WTC11 (cell line): Measurements from ENCODE around the gene CCDC183. TPM values are rescaled to one million over a fixed set of nuclear protein-coding genes. Genes with fewer than 3 reads are reported as not detected.

Source experiments
- ATAC-seq: fragments of 200-7000 bp; cut with Tn5 transposase; 2 replicates; pipeline ENCODE4 v1.10.0; 2021; ENCODE audit warnings: mild to moderate bottlenecking, moderate library complexity
- CTCF ChIA-PET: fragments of 300-600 bp; sonication (Branson Sonifier 250); formaldehyde crosslinking; loops from one replicate; lab custom pipeline; 2021; ENCODE audit warnings: antibody characterized with exemption; lab: Charles Lee
- POLR2A ChIA-PET: fragments of 350-600 bp; sonication (Branson Sonifier 250); formaldehyde crosslinking; loops from one replicate; lab custom pipeline; 2021; ENCODE audit warnings: antibody characterized with exemption; lab: Charles Lee
- DNase-seq: peaks from one replicate; pipeline ENCODE4 v3.0.0; 2021; ENCODE audit warnings: low spot score
- H3K27ac Mint-ChIP-seq: 2 replicates; pipeline ENCODE4 v1.8.0; 2021; ENCODE audit warnings: mixed read lengths
- H3K27me3 Mint-ChIP-seq: 2 replicates; pipeline ENCODE4 v1.8.0; 2021; ENCODE audit warnings: low read depth, mild to moderate bottlenecking, moderate library complexity, mixed read lengths
- H3K36me3 Mint-ChIP-seq: 2 replicates; pipeline ENCODE4 v1.8.0; 2021; ENCODE audit warnings: mixed read lengths
- H3K4me1 Mint-ChIP-seq: 2 replicates; pipeline ENCODE4 v1.8.0; 2022; ENCODE audit warnings: mixed read lengths
- H3K4me3 Mint-ChIP-seq: 2 replicates; pipeline ENCODE4 v1.8.0; 2021; ENCODE audit warnings: mild to moderate bottlenecking, moderate library complexity, mixed read lengths
- H3K9me3 Mint-ChIP-seq: 2 replicates; pipeline ENCODE4 v1.8.0; 2021; ENCODE audit warnings: mixed read lengths
- CBFB ChIP-seq: sonication (generic); formaldehyde crosslinking; IDR thresholded peaks from 2 replicates; pipeline ENCODE4 v1.8.1; 2022; ENCODE audit warnings: mild to moderate bottlenecking, low read depth, missing genetic modification reagents
- CDX4 ChIP-seq: fragments of 250-450 bp; sonication (Bioruptor Pico); IDR thresholded peaks from 2 replicates; pipeline ENCODE4 v1.9.0; 2021; ENCODE audit warnings: moderate library complexity, mild to moderate bottlenecking, inconsistent platforms, borderline replicate concordance
- E2F1 ChIP-seq: sonication (generic); formaldehyde crosslinking; IDR thresholded peaks from 2 replicates; pipeline ENCODE4 v1.8.0; 2022; ENCODE audit warnings: mild to moderate bottlenecking, missing genetic modification reagents
- E2F5 ChIP-seq: sonication (generic); formaldehyde crosslinking; IDR thresholded peaks from 2 replicates; pipeline ENCODE4 v1.8.1; 2022; ENCODE audit warnings: mild to moderate bottlenecking, moderate library complexity, missing genetic modification reagents
- ELF4 ChIP-seq: sonication (generic); formaldehyde crosslinking; IDR thresholded peaks from 2 replicates; pipeline ENCODE4 v1.8.1; 2022; ENCODE audit warnings: low read depth, mild to moderate bottlenecking, moderate library complexity, missing genetic modification reagents
- ESRRA ChIP-seq: sonication (generic); formaldehyde crosslinking; IDR thresholded peaks from 2 replicates; pipeline ENCODE4 v1.8.1; 2022; ENCODE audit warnings: mild to moderate bottlenecking, missing genetic modification reagents, borderline replicate concordance
- FOXK1 ChIP-seq: sonication (generic); formaldehyde crosslinking; IDR thresholded peaks from 2 replicates; pipeline ENCODE4 v1.8.0; 2022; ENCODE audit warnings: mild to moderate bottlenecking, moderate library complexity, missing genetic modification reagents
- HMGXB4 ChIP-seq: sonication (generic); formaldehyde crosslinking; IDR thresholded peaks from 2 replicates; pipeline ENCODE4 v1.8.1; 2023; ENCODE audit warnings: mild to moderate bottlenecking, moderate library complexity, missing genetic modification reagents
- MAX ChIP-seq: sonication (generic); formaldehyde crosslinking; IDR thresholded peaks from 2 replicates; pipeline ENCODE4 v1.8.0; 2022; ENCODE audit warnings: mild to moderate bottlenecking, missing genetic modification reagents
- MYBL2 ChIP-seq: sonication (generic); formaldehyde crosslinking; IDR thresholded peaks from 2 replicates; pipeline ENCODE4 v1.8.1; 2023; ENCODE audit warnings: mild to moderate bottlenecking, moderate library complexity, missing genetic modification reagents
- NFYB ChIP-seq: sonication (generic); formaldehyde crosslinking; conservative IDR thresholded peaks from 2 replicates; pipeline ENCODE4 v1.8.0; 2022; ENCODE audit warnings: low read depth, missing genetic modification reagents
- PRDM15 ChIP-seq: sonication (generic); formaldehyde crosslinking; IDR thresholded peaks from 2 replicates; pipeline ENCODE4 v1.8.0; 2022; ENCODE audit warnings: missing genetic modification reagents
- RORB ChIP-seq: fragments of 250-450 bp; sonication (Bioruptor Pico); IDR thresholded peaks from 2 replicates; pipeline ENCODE4 v1.9.0; 2021; ENCODE audit warnings: mild to moderate bottlenecking
- SMAD4 ChIP-seq: sonication (generic); formaldehyde crosslinking; IDR thresholded peaks from 2 replicates; pipeline ENCODE4 v1.8.0; 2022; ENCODE audit warnings: mild to moderate bottlenecking, missing genetic modification reagents
- SOX15 ChIP-seq: fragments of 250-450 bp; sonication (Bioruptor Pico); IDR thresholded peaks from 2 replicates; pipeline ENCODE4 v1.9.0; 2021; ENCODE audit warnings: mild to moderate bottlenecking
- ZBTB43 ChIP-seq: sonication (generic); formaldehyde crosslinking; IDR thresholded peaks from 2 replicates; pipeline ENCODE4 v1.8.1; 2023; ENCODE audit warnings: mild to moderate bottlenecking, missing genetic modification reagents
- ZNF121 ChIP-seq: sonication (generic); formaldehyde crosslinking; IDR thresholded peaks from 2 replicates; pipeline ENCODE4 v1.8.0; 2023; ENCODE audit warnings: missing genetic modification reagents
- ZNF219 ChIP-seq: sonication (generic); formaldehyde crosslinking; IDR thresholded peaks from 2 replicates; pipeline ENCODE4 v1.8.0; 2023; ENCODE audit warnings: missing genetic modification reagents, mild to moderate bottlenecking, borderline replicate concordance
- ZNF263 ChIP-seq: sonication (generic); formaldehyde crosslinking; IDR thresholded peaks from 2 replicates; pipeline ENCODE4 v1.8.1; 2022; ENCODE audit warnings: low read depth, mild to moderate bottlenecking, moderate library complexity, missing genetic modification reagents
- ZNF317 ChIP-seq: sonication (generic); formaldehyde crosslinking; IDR thresholded peaks from 2 replicates; pipeline ENCODE4 v1.8.1; 2023; ENCODE audit warnings: low read depth, mild to moderate bottlenecking, moderate library complexity, missing genetic modification reagents, borderline replicate concordance
- ZNF396 ChIP-seq: fragments of 250-450 bp; sonication (Bioruptor Pico); IDR thresholded peaks from 2 replicates; pipeline ENCODE4 v1.8.0; 2021; ENCODE audit warnings: mild to moderate bottlenecking, moderate library complexity, borderline replicate concordance
- total RNA-seq: library from RNA; stranded (reverse); gene quantifications from 3 replicates; pipeline ENCODE4 v1.2.3, GENCODE V29; 2021

Gene CCDC183
- total RNA-seq, 1 experiment from 2014 or later = 2.1 TPM

GRCh38 chr9:136848393-136849037, 52.4 kb downstream of the CCDC183 start:
- Mint-ChIP-seq H3K4me1 (peaks cover 6% of the 10 kb centered on the region), H3K36me3 (peaks cover 2% of the 10 kb centered on the region; the same call in 1 of the 2 replicates), H3K9me3 (no peaks in the 10 kb centered on the region), H3K27ac (peak overlapping the region; percentile 94), H3K4me3 (peak overlapping the region; percentile 94), H3K27me3 (peaks cover 3% of the 10 kb centered on the region)
- TF ChIP-seq ZNF317 (no peak), ESRRA (CRISPR knock-in tag) (no peak), ELF4 (CRISPR knock-in tag) (no peak), CBFB (CRISPR knock-in tag) (no peak), ZNF396 (no peak), E2F5 (CRISPR knock-in tag) (no peak), ZNF121 (CRISPR knock-in tag) (no peak)
- DNase-seq (peak; percentile 60), ATAC-seq (peak; percentile 0; the same call in 1 of the 2 replicates)
- POLR2A ChIA-PET = interaction anchor here (0.6 to 3.0 kb wide), 6 partner anchors 13 to 452 kb away, joined by 3 to 14 read pairs (median 4); partner anchors contain the start of gene EDF1
- CTCF ChIA-PET = interaction anchor here (0.7 to 3.0 kb wide), 11 partner anchors 13 to 220 kb away, joined by 3 to 18 read pairs (median 10); partner anchors contain the start of genes NPDC1 and RABL6

GRCh38 chr9:136849038-136849959, 53.2 kb downstream of the CCDC183 start, which contains the start of gene PHPT1:
Gene PHPT1 (plus strand): TSS chr9:136849409. CDS start chr9:136849431, 22 bp downstream.
- peak; percentile 75 for ATAC-seq
- Mint-ChIP-seq H3K4me3 (peak within 1 kb of the TSS; percentile 94), H3K36me3 (peaks cover 2% of the 10 kb centered on the region; the same call in 1 of the 2 replicates), H3K27me3 (peaks cover 3% of the 10 kb centered on the region), H3K9me3 (no peaks in the 10 kb centered on the region), H3K27ac (peak within 1 kb of the TSS; percentile 94), H3K4me1 (peaks cover 4% of the 10 kb centered on the region)
- peak; percentile 99 for DNase-seq
- ChIA-PET CTCF (interaction anchor here (1.0 to 3.0 kb wide), 4 partner anchors 49 to 186 kb away, joined by 3 to 13 read pairs (median 4); no protein-coding TSS in a partner anchor), POLR2A (interaction anchor here (3.0 kb wide), 1 partner anchor 17 kb away, joined by 14 read pairs; the partner anchor contains the start of gene EDF1)
- TF ChIP-seq CDX4 (no peak), ZNF219 (CRISPR knock-in tag) (no peak), SMAD4 (CRISPR knock-in tag) (no peak), PRDM15 (CRISPR knock-in tag) (peak; percentile 88), NFYB (peak; percentile 98), MAX (CRISPR knock-in tag) (peak; percentile 93), ZNF263 (no peak), ZBTB43 (CRISPR knock-in tag) (0 out of 2 replicates have a peak, but pooled peaks have one; percentile 54), RORB (CRISPR knock-in tag) (no peak), MYBL2 (CRISPR knock-in tag) (peak; percentile 34; the same call in 1 of the 2 replicates), E2F1 (no peak), FOXK1 (CRISPR knock-in tag) (peak; percentile 50; the same call in 1 of the 2 replicates), SOX15 (CRISPR knock-in tag) (no peak), HMGXB4 (peak; percentile 30; the same call in 1 of the 2 replicates)
